NCI-H2029 treated with DMSO at 0.1 percent for 48 hours (cell line): ENCODE data around the gene RNF41.
"Not testable (repeated sequence)": the region's sequence is repeated elsewhere in the genome, so short reads cannot be mapped to it uniquely, and the experiment has no call there.

Source experiments
- DNase-seq: peaks from one replicate; lab custom pipeline; 2025; lab: John Stamatoyannopoulos, UW

RNF41 gene

GRCh38 chr12:56208006-56208405 lies 13.7 kb downstream of the RNF41 start:
- no peak for DNase-seq

GRCh38 chr12:56206452-56207166 lies 15.1 kb downstream of the RNF41 start:
- no peak for DNase-seq

GRCh38 chr12:56205445-56205844 lies 16.3 kb downstream of the RNF41 start:
- no peak for DNase-seq

- DNase-seq: no peak
Observed at GRCh38 chr12:56204275-56204674, 17.4 kb downstream of the RNF41 start.

- no peak for DNase-seq
Observed at GRCh38 chr12:56202838-56203237, 18.9 kb downstream of the RNF41 start.

GRCh38 chr12:56202366-56202765 lies 19.4 kb downstream of the RNF41 start:
- DNase-seq: no peak

GRCh38 chr12:56198836-56199235 lies 22.9 kb downstream of the RNF41 start:
- no peak for DNase-seq

GRCh38 chr12:56197921-56198635 lies 23.6 kb downstream of the RNF41 start:
- DNase-seq: no peak

- not testable (repeated sequence) for DNase-seq
Observed at GRCh38 chr12:56196818-56197550, 24.7 kb downstream of the RNF41 start.

- DNase-seq: peak; percentile 78
Observed at GRCh38 chr12:56193025-56193578, 28.6 kb downstream of the RNF41 start.

- no peak for DNase-seq
Observed at GRCh38 chr12:56192582-56192981, 29.1 kb downstream of the RNF41 start.

- no peak for DNase-seq
Observed at GRCh38 chr12:56190695-56191155, 31.0 kb downstream of the RNF41 start.

- peak; percentile 60 for DNase-seq
Observed at GRCh38 chr12:56189918-56190694, 31.6 kb downstream of the RNF41 start.

- peak; percentile 74 for DNase-seq
Observed at GRCh38 chr12:56189099-56189917, 32.4 kb downstream of the RNF41 start, which contains the start of gene SMARCC2. SMARCC2 (minus strand) TSS chr12:56189483; CDS start chr12:56189461, 22 bp downstream.

- no peak for DNase-seq
Observed at GRCh38 chr12:56188778-56189098, 33.0 kb downstream of the RNF41 start.

GRCh38 chr12:56188131-56188777 lies 33.5 kb downstream of the RNF41 start:
- no peak for DNase-seq

- DNase-seq: no peak
Observed at GRCh38 chr12:56186957-56187356, 34.8 kb downstream of the RNF41 start.

GRCh38 chr12:56178347-56178746 lies 43.4 kb downstream of the RNF41 start:
- DNase-seq: no peak

- no peak for DNase-seq
Observed at GRCh38 chr12:56172839-56173238, 48.9 kb downstream of the RNF41 start.

GRCh38 chr12:56169229-56169759 lies 52.4 kb downstream of the RNF41 start:
- no peak for DNase-seq
